H9 (cell line): ENCODE measurements around the gene PPP1R12B. TPM values are rescaled to one million over a fixed set of nuclear protein-coding genes. Genes with fewer than 3 reads are reported as not detected.
"Not testable (repeated sequence)": the region's sequence is repeated elsewhere in the genome, so short reads cannot be mapped to it uniquely, and the experiment has no call there.

ENCODE experiments used
- DNase-seq: peaks from one replicate; pipeline ENCODE4 v3.0.0-alpha.2; 2017
- H2AFZ ChIP-seq: one replicate; pipeline ENCODE4 v1.6.1; 2013; ENCODE audit warnings: mild to moderate bottlenecking, low read length, control low read depth, moderate library complexity
- H2AK5ac ChIP-seq: 2 replicates; pipeline ENCODE4 v1.6.1; 2013; ENCODE audit warnings: low read length, control low read depth, mixed read lengths; ENCODE audit not compliant: insufficient read length
- H2BK120ac ChIP-seq: one replicate; pipeline ENCODE4 v1.6.1; 2013; ENCODE audit warnings: low read depth, mild to moderate bottlenecking, low read length, control low read depth, inconsistent platforms; ENCODE audit not compliant: poor library complexity, severe bottlenecking
- H2BK12ac ChIP-seq: 2 replicates; pipeline ENCODE4 v1.6.1; 2013; ENCODE audit warnings: low read length, control low read depth, mixed read lengths, low read depth; ENCODE audit not compliant: insufficient read length
- H2BK15ac ChIP-seq: 2 replicates; pipeline ENCODE4 v1.6.1; 2013; ENCODE audit warnings: low read depth, low read length, control low read depth
- H2BK20ac ChIP-seq: one replicate; pipeline ENCODE4 v1.6.1; 2013; ENCODE audit warnings: low read depth, mild to moderate bottlenecking, low read length, control low read depth, inconsistent platforms; ENCODE audit not compliant: poor library complexity, severe bottlenecking
- H2BK5ac ChIP-seq: 2 replicates; pipeline ENCODE4 v1.6.1; 2013; ENCODE audit warnings: low read length, control low read depth, mixed read lengths; ENCODE audit not compliant: insufficient read length
- H3K14ac ChIP-seq: 2 replicates; pipeline ENCODE4 v1.6.1; 2013; ENCODE audit warnings: low read length, control low read depth; ENCODE audit not compliant: insufficient read depth
- H3K18ac ChIP-seq: 2 replicates; pipeline ENCODE4 v1.6.1; 2013; ENCODE audit warnings: low read depth, mild to moderate bottlenecking, mixed read lengths, low read length, control low read depth; ENCODE audit not compliant: insufficient read length
- H3K23ac ChIP-seq: 2 replicates; pipeline ENCODE4 v1.6.1; 2013; ENCODE audit warnings: low read length, control low read depth, mixed read lengths, low read depth; ENCODE audit not compliant: insufficient read length
- H3K23me2 ChIP-seq: 2 replicates; pipeline ENCODE4 v1.6.1; 2013; ENCODE audit warnings: low read depth, mild to moderate bottlenecking, mixed read lengths, low read length, control low read depth; ENCODE audit not compliant: insufficient read length, poor library complexity, severe bottlenecking
- H3K27ac ChIP-seq: 2 replicates; pipeline ENCODE4 v1.5.1; 2013; ENCODE audit warnings: low read length, control low read depth, mixed read lengths, low read depth; ENCODE audit not compliant: insufficient read length
- H3K27me3 ChIP-seq: 2 replicates; pipeline ENCODE4 v1.6.1; 2013; ENCODE audit warnings: low read length, control low read depth, inconsistent platforms; ENCODE audit not compliant: insufficient read depth
- H3K4ac ChIP-seq: 2 replicates; pipeline ENCODE4 v1.6.1; 2013; ENCODE audit warnings: low read depth, mild to moderate bottlenecking, control low read depth, inconsistent platforms, low read length, moderate library complexity
- H3K4me1 ChIP-seq: 2 replicates; pipeline ENCODE4 v1.6.1; 2013; ENCODE audit warnings: low read length, control low read depth, inconsistent platforms; ENCODE audit not compliant: insufficient read depth
- H3K4me2 ChIP-seq: 2 replicates; pipeline ENCODE4 v1.6.1; 2013; ENCODE audit warnings: low read length, control low read depth, mixed read lengths; ENCODE audit not compliant: insufficient read length, insufficient read depth
- H3K56ac ChIP-seq: 2 replicates; pipeline ENCODE4 v1.6.1; 2013; ENCODE audit warnings: low read depth, mild to moderate bottlenecking, mixed read lengths, low read length, control low read depth; ENCODE audit not compliant: insufficient read length
- H3K79me1 ChIP-seq: 2 replicates; pipeline ENCODE4 v1.6.1; 2013; ENCODE audit warnings: low read depth, mild to moderate bottlenecking, moderate library complexity, low read length, control low read depth, inconsistent platforms; ENCODE audit not compliant: insufficient read depth, poor library complexity, severe bottlenecking
- H3K79me2 ChIP-seq: 2 replicates; pipeline ENCODE4 v1.6.1; 2013; ENCODE audit warnings: low read length, control low read depth, inconsistent platforms; ENCODE audit not compliant: insufficient read depth
- H3K9ac ChIP-seq: 2 replicates; pipeline ENCODE4 v1.6.1; 2013; ENCODE audit warnings: low read length, control low read depth, mixed read lengths; ENCODE audit not compliant: insufficient read length; ENCODE audit errors: extremely low read depth
- H3K9me3 ChIP-seq: one replicate; pipeline ENCODE4 v1.6.1; 2013; ENCODE audit warnings: low read depth, low read length, inconsistent platforms; ENCODE audit not compliant: control insufficient read depth
- H3T11ph ChIP-seq: one replicate; pipeline ENCODE4 v1.6.1; 2013; ENCODE audit warnings: mild to moderate bottlenecking, low read length, control low read depth, inconsistent platforms
- H4K20me1 ChIP-seq: one replicate; pipeline ENCODE4 v1.6.1; 2013; ENCODE audit not compliant: control insufficient read depth, insufficient read length, insufficient read depth
- H4K5ac ChIP-seq: 2 replicates; pipeline ENCODE4 v1.6.1; 2013; ENCODE audit warnings: low read depth, mild to moderate bottlenecking, mixed read lengths, low read length, control low read depth; ENCODE audit not compliant: insufficient read length
- H4K8ac ChIP-seq: replicated peaks from 2 replicates; pipeline ENCODE4 v1.6.1; 2013; ENCODE audit warnings: low read length, control low read depth, mixed read lengths, low read depth; ENCODE audit not compliant: insufficient read length
- H4K91ac ChIP-seq: 2 replicates; pipeline ENCODE4 v1.6.1; 2013; ENCODE audit warnings: low read depth, mild to moderate bottlenecking, moderate library complexity, mixed read lengths, low read length, control low read depth; ENCODE audit not compliant: insufficient read length
- H3K27ac Mint-ChIP-seq, 3 experiments: 2 replicates in 2 of 3; 3 replicates in 1 of 3; pipeline ENCODE4 v1.8.0; 2020 to 2021; ENCODE audit warnings: mixed read lengths in 3 of 3, mild to moderate bottlenecking in 1 of 3, moderate library complexity in 1 of 3
- H3K27me3 Mint-ChIP-seq: 2 replicates; pipeline ENCODE4 v1.8.0; 2021; ENCODE audit warnings: low read depth, mild to moderate bottlenecking, moderate library complexity, mixed read lengths
- H3K36me3 Mint-ChIP-seq, 3 experiments: 2 replicates in 2 of 3; 3 replicates in 1 of 3; pipeline ENCODE4 v1.8.0; 2020 to 2021; ENCODE audit warnings: low read depth in 3 of 3, mixed read lengths in 3 of 3; ENCODE audit not compliant: insufficient read depth in 1 of 3
- H3K4me1 Mint-ChIP-seq, 2 experiments: 2 replicates each; pipeline ENCODE4 v1.8.0; 2020; ENCODE audit warnings: mixed read lengths in 2 of 2
- H3K4me3 Mint-ChIP-seq, 2 experiments: 2 replicates in 1 of 2; 3 replicates in 1 of 2; pipeline ENCODE4 v1.8.0; 2020 to 2021; ENCODE audit warnings: mild to moderate bottlenecking in 2 of 2, mixed read lengths in 2 of 2, moderate library complexity in 1 of 2
- H3K9me3 Mint-ChIP-seq, 2 experiments: 2 replicates in 1 of 2; 3 replicates in 1 of 2; pipeline ENCODE4 v1.8.0; 2020; ENCODE audit warnings: mild to moderate bottlenecking in 2 of 2, mixed read lengths in 2 of 2, moderate library complexity in 1 of 2
- total RNA-seq: library from RNA; stranded (reverse); gene quantifications from 2 replicates; pipeline ENCODE4 v1.2.1, GENCODE V29; 2021

Gene PPP1R12B
- total RNA-seq, 1 experiment from 2014 or later = 12.9 TPM

DNA sequence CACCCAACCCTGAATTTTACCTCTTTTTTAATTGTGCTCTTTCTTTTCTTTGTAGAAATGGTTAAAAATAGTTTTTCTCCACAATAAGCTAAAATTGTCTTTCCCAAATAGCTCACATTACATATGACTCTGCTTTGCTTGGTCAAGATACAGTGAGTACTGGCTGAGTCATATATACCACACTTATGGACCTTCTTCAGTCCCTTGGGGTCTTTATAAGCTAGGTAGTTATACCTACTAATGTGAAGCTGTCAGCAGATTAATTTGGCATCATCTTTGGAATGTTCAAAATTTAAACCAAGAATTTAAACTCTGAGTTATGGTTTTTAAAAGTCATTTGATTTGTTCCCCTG lies 111.6 kb downstream of the PPP1R12B start:
- not testable (repeated sequence) for H3K9me3 Mint-ChIP-seq, H3K27ac Mint-ChIP-seq, H3K27me3 Mint-ChIP-seq, H3K27me3 ChIP-seq, H2AK5ac ChIP-seq, H2BK5ac ChIP-seq, H4K91ac ChIP-seq, H3K9me3 ChIP-seq, H3K4me3 Mint-ChIP-seq, H4K20me1 ChIP-seq, H3K23ac ChIP-seq, H3K9ac ChIP-seq, H3K36me3 Mint-ChIP-seq, H3K56ac ChIP-seq, H3K27ac ChIP-seq, H2BK120ac ChIP-seq, DNase-seq, H4K5ac ChIP-seq, H3K4me2 ChIP-seq, H3T11ph ChIP-seq, H4K8ac ChIP-seq, H2BK15ac ChIP-seq, H2BK20ac ChIP-seq, H3K14ac ChIP-seq, H2BK12ac ChIP-seq, H2AFZ ChIP-seq, H3K23me2 ChIP-seq, H3K79me2 ChIP-seq, H3K4me1 ChIP-seq, H3K79me1 ChIP-seq, H3K4ac ChIP-seq, H3K18ac ChIP-seq
- peaks cover 34 to 38% of the 10 kb centered on the region in 2 experiments for H3K4me1 Mint-ChIP-seq
